GM23338 (cell line): ENCODE data around the gene JPH3. TPM values are rescaled to one million over a fixed set of nuclear protein-coding genes. Genes with fewer than 3 reads are reported as not detected.

Source experiments
- ATAC-seq: fragments of 200-7000 bp; cut with Tn5 transposase; 3 replicates; pipeline ENCODE4 v1.9.1; 2020
- DNase-seq: peaks from one replicate; pipeline ENCODE4 v3.0.0-alpha.2; 2015; ENCODE audit warnings: low spot score
- H2AFZ ChIP-seq: fragments of 200-600 bp; sonication (generic); 2 replicates; pipeline ENCODE4 v1.8.0; 2016; ENCODE audit warnings: antibody characterized with exemption, mild to moderate bottlenecking, moderate library complexity
- H3F3A ChIP-seq: fragments of 200-600 bp; sonication (generic); replicated peaks from 2 replicates; pipeline ENCODE4 v1.8.0; 2017; ENCODE audit warnings: antibody characterized with exemption, mixed run types, low read depth
- H3K27ac ChIP-seq: fragments of 200-600 bp; sonication (generic); 2 replicates; pipeline ENCODE4 v1.6.1; 2016; ENCODE audit warnings: low read depth
- H3K27me3 ChIP-seq: fragments of 200-600 bp; sonication (generic); 2 replicates; pipeline ENCODE4 v1.8.0; 2016; ENCODE audit warnings: mild to moderate bottlenecking, mixed run types, moderate library complexity; ENCODE audit not compliant: insufficient read depth
- H3K36me3 ChIP-seq: fragments of 200-600 bp; sonication (generic); 2 replicates; pipeline ENCODE4 v1.8.0; 2016; ENCODE audit warnings: mild to moderate bottlenecking; ENCODE audit not compliant: insufficient read depth
- H3K4me1 ChIP-seq: fragments of 200-600 bp; sonication (generic); 2 replicates; pipeline ENCODE4 v1.8.0; 2016; ENCODE audit warnings: mild to moderate bottlenecking, moderate library complexity; ENCODE audit not compliant: insufficient read depth
- H3K4me2 ChIP-seq: fragments of 200-600 bp; sonication (generic); 2 replicates; pipeline ENCODE4 v1.7.1; 2017; ENCODE audit warnings: mixed run types
- H3K4me3 ChIP-seq: fragments of 200-600 bp; sonication (generic); 2 replicates; pipeline ENCODE4 v1.6.1; 2016; ENCODE audit warnings: mixed run types
- H3K79me2 ChIP-seq: fragments of 200-600 bp; sonication (generic); replicated peaks from 2 replicates; pipeline ENCODE4 v1.8.0; 2017; ENCODE audit warnings: mild to moderate bottlenecking; ENCODE audit not compliant: insufficient read depth
- H3K9me2 ChIP-seq: fragments of 200-600 bp; sonication (generic); 2 replicates; pipeline ENCODE4 v1.8.0; 2017; ENCODE audit not compliant: insufficient read depth
- H4K20me1 ChIP-seq: fragments of 200-600 bp; sonication (generic); replicated peaks from 2 replicates; pipeline ENCODE4 v1.8.0; 2017; ENCODE audit warnings: mild to moderate bottlenecking; ENCODE audit not compliant: insufficient read depth
- H3K27ac Mint-ChIP-seq: 2 replicates; pipeline ENCODE4 v1.8.0; 2020; ENCODE audit warnings: inconsistent platforms, mild to moderate bottlenecking, moderate library complexity, mixed read lengths
- H3K27me3 Mint-ChIP-seq: 3 replicates; pipeline ENCODE4 v1.8.0; 2022; ENCODE audit warnings: low read depth, mild to moderate bottlenecking, moderate library complexity, mixed read lengths, inconsistent platforms; ENCODE audit not compliant: insufficient read depth, poor library complexity
- H3K36me3 Mint-ChIP-seq: 3 replicates; pipeline ENCODE4 v1.8.0; 2021; ENCODE audit warnings: low read depth, mild to moderate bottlenecking, inconsistent platforms, moderate library complexity, mixed read lengths
- H3K4me1 Mint-ChIP-seq: 3 replicates; pipeline ENCODE4 v1.8.0; 2020; ENCODE audit warnings: mild to moderate bottlenecking, inconsistent platforms, mixed read lengths
- H3K4me3 Mint-ChIP-seq: 3 replicates; pipeline ENCODE4 v1.8.0; 2021; ENCODE audit warnings: moderate library complexity, mild to moderate bottlenecking, inconsistent platforms, mixed read lengths
- H3K9me3 Mint-ChIP-seq: 3 replicates; pipeline ENCODE4 v1.8.0; 2020; ENCODE audit warnings: moderate library complexity, mild to moderate bottlenecking, inconsistent platforms, mixed read lengths
- CREB1 ChIP-seq: fragments of 250-450 bp; sonication (Bioruptor Pico); IDR thresholded peaks from 2 replicates; pipeline ENCODE4 v1.5.0; 2020; ENCODE audit warnings: low read depth, mild to moderate bottlenecking, moderate library complexity
- EZH2 ChIP-seq: fragments of 200-600 bp; sonication (generic); IDR thresholded peaks from one replicate; pipeline ENCODE4 v1.8.0; 2017; ENCODE audit warnings: antibody characterized with exemption, mild to moderate bottlenecking, low read depth; ENCODE audit not compliant: unreplicated experiment
- EZH2phosphoT487 ChIP-seq: fragments of 200-600 bp; sonication (generic); IDR thresholded peaks from one replicate; pipeline ENCODE4 v1.8.1; 2018; ENCODE audit warnings: antibody characterized with exemption; ENCODE audit not compliant: unreplicated experiment
- JUNB ChIP-seq: IDR thresholded peaks from one replicate; pipeline ENCODE4 v1.6.1; 2016; ENCODE audit warnings: antibody characterized with exemption; ENCODE audit not compliant: unreplicated experiment
- NANOG ChIP-seq: IDR thresholded peaks from 2 replicates; pipeline ENCODE4 v1.6.1; 2016; ENCODE audit warnings: antibody characterized with exemption, borderline replicate concordance
- POLR2AphosphoS5 ChIP-seq: IDR thresholded peaks from 2 replicates; pipeline ENCODE4 v1.6.1; 2016; ENCODE audit warnings: antibody characterized with exemption, low read depth
- REST ChIP-seq: IDR thresholded peaks from one replicate; pipeline ENCODE4 v1.6.1; 2018; ENCODE audit warnings: antibody characterized with exemption; ENCODE audit not compliant: unreplicated experiment
- STAT1 ChIP-seq: IDR thresholded peaks from one replicate; pipeline ENCODE4 v1.6.1; 2016; ENCODE audit warnings: antibody characterized with exemption; ENCODE audit not compliant: unreplicated experiment
- ZNF114 ChIP-seq: fragments of 250-450 bp; sonication (Bioruptor Pico); IDR thresholded peaks from 2 replicates; pipeline ENCODE4 v1.5.0; 2020; ENCODE audit warnings: mild to moderate bottlenecking, moderate library complexity
- ZNF331 ChIP-seq: fragments of 250-450 bp; sonication (Bioruptor Pico); IDR thresholded peaks from 2 replicates; pipeline ENCODE4 v1.5.0; 2020; ENCODE audit warnings: low read depth, mild to moderate bottlenecking, moderate library complexity
- polyA plus RNA-seq: library from polyadenylated mRNA; unstranded; fragments of >200 nt; fragmentation: Nextera tagmentation; extraction: Ambion mirVana; gene quantifications from 2 replicates; pipeline ENCODE4 v1.2.1, GENCODE V29; 2016
- total RNA-seq: library from RNA; depleted of rRNA; stranded (reverse); fragments of >200 nt; shearing (Covaris generic); gene quantifications from 2 replicates; pipeline ENCODE4 v1.2.3, GENCODE V29; 2014
- TF ChIP-seq, protein P1 (sequence below): IDR thresholded peaks from 2 replicates; pipeline ENCODE4 v1.6.1; 2016; ENCODE audit warnings: antibody characterized with exemption
- TF ChIP-seq, protein P2 (sequence below): fragments of 250-450 bp; sonication (Bioruptor Pico); IDR thresholded peaks from 2 replicates; pipeline ENCODE4 v1.5.0; 2020; ENCODE audit warnings: mild to moderate bottlenecking, moderate library complexity
- TF ChIP-seq, protein P3 (sequence below), 2 experiments: fragments of 200-600 bp in 1 of 2; sonication (generic) in 1 of 2; conservative IDR thresholded peaks; 2 replicates each; pipeline versions ENCODE4 v1.5.1 to v1.6.1; 2016 to 2017; ENCODE audit warnings: antibody characterized with exemption in 2 of 2, low read depth in 2 of 2, mild to moderate bottlenecking in 2 of 2, moderate library complexity in 1 of 2

JPH3 gene
- total and polyA plus RNA-seq, 2 experiments from 2014 or later = 8.4 to 38.3 TPM

GRCh38 chr16:87572959-87573358, 29.3 kb upstream of the JPH3 start:
- no peak overlapping the region for H3K27ac Mint-ChIP-seq
- peaks cover 16% of the 10 kb centered on the region for H3F3A ChIP-seq
- no peak for DNase-seq
- H3K4me2 ChIP-seq = no peak overlapping the region
- no peak overlapping the region for H2AFZ ChIP-seq
- H3K27me3 Mint-ChIP-seq = peaks cover 6% of the 10 kb centered on the region
- H3K4me1 Mint-ChIP-seq = peaks cover 31% of the 10 kb centered on the region
- peaks cover 21% of the 10 kb centered on the region for H3K4me1 ChIP-seq
- no peaks in the 10 kb centered on the region for H3K79me2 ChIP-seq
- no peak overlapping the region for H3K27ac ChIP-seq
- H3K36me3 Mint-ChIP-seq = no peaks in the 10 kb centered on the region
- no peaks in the 10 kb centered on the region for H4K20me1 ChIP-seq
- H3K4me3 Mint-ChIP-seq = no peak overlapping the region
- peaks cover 3% of the 10 kb centered on the region; the same call in 1 of the 3 replicates for H3K9me3 Mint-ChIP-seq
- H3K27me3 ChIP-seq = no peaks in the 10 kb centered on the region
- TF ChIP-seq ZNF114 (CRISPR knock-in tag) (no peak), CREB1 (CRISPR knock-in tag) (no peak), POLR2AphosphoS5 (no peak), REST (no peak), NANOG (no peak), ZNF331 (CRISPR knock-in tag) (no peak), JUNB (no peak), STAT1 (no peak), EZH2 (no peak), EZH2phosphoT487 (no peak)
- TF ChIP-seq, protein P1, sequence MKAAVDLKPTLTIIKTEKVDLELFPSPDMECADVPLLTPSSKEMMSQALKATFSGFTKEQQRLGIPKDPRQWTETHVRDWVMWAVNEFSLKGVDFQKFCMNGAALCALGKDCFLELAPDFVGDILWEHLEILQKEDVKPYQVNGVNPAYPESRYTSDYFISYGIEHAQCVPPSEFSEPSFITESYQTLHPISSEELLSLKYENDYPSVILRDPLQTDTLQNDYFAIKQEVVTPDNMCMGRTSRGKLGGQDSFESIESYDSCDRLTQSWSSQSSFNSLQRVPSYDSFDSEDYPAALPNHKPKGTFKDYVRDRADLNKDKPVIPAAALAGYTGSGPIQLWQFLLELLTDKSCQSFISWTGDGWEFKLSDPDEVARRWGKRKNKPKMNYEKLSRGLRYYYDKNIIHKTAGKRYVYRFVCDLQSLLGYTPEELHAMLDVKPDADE = no peak
- TF ChIP-seq, protein P2, sequence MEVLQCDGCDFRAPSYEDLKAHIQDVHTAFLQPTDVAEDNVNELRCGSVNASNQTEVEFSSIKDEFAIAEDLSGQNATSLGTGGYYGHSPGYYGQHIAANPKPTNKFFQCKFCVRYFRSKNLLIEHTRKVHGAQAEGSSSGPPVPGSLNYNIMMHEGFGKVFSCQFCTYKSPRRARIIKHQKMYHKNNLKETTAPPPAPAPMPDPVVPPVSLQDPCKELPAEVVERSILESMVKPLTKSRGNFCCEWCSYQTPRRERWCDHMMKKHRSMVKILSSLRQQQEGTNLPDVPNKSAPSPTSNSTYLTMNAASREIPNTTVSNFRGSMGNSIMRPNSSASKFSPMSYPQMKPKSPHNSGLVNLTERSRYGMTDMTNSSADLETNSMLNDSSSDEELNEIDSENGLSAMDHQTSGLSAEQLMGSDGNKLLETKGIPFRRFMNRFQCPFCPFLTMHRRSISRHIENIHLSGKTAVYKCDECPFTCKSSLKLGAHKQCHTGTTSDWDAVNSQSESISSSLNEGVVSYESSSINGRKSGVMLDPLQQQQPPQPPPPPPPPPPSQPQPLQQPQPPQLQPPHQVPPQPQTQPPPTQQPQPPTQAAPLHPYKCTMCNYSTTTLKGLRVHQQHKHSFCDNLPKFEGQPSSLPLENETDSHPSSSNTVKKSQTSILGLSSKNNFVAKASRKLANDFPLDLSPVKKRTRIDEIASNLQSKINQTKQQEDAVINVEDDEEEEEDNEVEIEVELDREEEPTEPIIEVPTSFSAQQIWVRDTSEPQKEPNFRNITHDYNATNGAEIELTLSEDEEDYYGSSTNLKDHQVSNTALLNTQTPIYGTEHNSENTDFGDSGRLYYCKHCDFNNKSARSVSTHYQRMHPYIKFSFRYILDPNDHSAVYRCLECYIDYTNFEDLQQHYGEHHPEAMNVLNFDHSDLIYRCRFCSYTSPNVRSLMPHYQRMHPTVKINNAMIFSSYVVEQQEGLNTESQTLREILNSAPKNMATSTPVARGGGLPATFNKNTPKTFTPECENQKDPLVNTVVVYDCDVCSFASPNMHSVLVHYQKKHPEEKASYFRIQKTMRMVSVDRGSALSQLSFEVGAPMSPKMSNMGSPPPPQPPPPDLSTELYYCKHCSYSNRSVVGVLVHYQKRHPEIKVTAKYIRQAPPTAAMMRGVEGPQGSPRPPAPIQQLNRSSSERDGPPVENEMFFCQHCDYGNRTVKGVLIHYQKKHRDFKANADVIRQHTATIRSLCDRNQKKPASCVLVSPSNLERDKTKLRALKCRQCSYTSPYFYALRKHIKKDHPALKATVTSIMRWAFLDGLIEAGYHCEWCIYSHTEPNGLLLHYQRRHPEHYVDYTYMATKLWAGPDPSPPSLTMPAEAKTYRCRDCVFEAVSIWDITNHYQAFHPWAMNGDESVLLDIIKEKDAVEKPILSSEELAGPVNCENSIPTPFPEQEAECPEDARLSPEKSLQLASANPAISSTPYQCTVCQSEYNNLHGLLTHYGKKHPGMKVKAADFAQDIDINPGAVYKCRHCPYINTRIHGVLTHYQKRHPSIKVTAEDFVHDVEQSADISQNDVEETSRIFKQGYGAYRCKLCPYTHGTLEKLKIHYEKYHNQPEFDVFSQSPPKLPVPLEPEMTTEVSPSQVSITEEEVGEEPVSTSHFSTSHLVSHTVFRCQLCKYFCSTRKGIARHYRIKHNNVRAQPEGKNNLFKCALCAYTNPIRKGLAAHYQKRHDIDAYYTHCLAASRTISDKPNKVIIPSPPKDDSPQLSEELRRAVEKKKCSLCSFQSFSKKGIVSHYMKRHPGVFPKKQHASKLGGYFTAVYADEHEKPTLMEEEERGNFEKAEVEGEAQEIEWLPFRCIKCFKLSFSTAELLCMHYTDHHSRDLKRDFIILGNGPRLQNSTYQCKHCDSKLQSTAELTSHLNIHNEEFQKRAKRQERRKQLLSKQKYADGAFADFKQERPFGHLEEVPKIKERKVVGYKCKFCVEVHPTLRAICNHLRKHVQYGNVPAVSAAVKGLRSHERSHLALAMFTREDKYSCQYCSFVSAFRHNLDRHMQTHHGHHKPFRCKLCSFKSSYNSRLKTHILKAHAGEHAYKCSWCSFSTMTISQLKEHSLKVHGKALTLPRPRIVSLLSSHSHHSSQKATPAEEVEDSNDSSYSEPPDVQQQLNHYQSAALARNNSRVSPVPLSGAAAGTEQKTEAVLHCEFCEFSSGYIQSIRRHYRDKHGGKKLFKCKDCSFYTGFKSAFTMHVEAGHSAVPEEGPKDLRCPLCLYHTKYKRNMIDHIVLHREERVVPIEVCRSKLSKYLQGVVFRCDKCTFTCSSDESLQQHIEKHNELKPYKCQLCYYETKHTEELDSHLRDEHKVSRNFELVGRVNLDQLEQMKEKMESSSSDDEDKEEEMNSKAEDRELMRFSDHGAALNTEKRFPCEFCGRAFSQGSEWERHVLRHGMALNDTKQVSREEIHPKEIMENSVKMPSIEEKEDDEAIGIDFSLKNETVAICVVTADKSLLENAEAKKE (CRISPR knock-in tag) = no peak
- TF ChIP-seq, protein P3, sequence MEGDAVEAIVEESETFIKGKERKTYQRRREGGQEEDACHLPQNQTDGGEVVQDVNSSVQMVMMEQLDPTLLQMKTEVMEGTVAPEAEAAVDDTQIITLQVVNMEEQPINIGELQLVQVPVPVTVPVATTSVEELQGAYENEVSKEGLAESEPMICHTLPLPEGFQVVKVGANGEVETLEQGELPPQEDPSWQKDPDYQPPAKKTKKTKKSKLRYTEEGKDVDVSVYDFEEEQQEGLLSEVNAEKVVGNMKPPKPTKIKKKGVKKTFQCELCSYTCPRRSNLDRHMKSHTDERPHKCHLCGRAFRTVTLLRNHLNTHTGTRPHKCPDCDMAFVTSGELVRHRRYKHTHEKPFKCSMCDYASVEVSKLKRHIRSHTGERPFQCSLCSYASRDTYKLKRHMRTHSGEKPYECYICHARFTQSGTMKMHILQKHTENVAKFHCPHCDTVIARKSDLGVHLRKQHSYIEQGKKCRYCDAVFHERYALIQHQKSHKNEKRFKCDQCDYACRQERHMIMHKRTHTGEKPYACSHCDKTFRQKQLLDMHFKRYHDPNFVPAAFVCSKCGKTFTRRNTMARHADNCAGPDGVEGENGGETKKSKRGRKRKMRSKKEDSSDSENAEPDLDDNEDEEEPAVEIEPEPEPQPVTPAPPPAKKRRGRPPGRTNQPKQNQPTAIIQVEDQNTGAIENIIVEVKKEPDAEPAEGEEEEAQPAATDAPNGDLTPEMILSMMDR (conservative IDR thresholded peaks at IDR 0.05; ENCODE audit: low read depth in 2 of 2) = no peak
- H3K9me2 ChIP-seq = no peaks in the 10 kb centered on the region
- no peak overlapping the region for H3K4me3 ChIP-seq
- no peak for ATAC-seq
- H3K36me3 ChIP-seq = no peaks in the 10 kb centered on the region
